Muscle layer of duodenum (tissue), 2 donors: ENCODE measurements around the gene CARM1.
A peak's percentile ranks its signal among the peaks of the same experiment; 100 is the strongest.

Experiments used
- H3K27ac ChIP-seq: one replicate; pipeline ENCODE4 v1.7.0; 2013; ENCODE audit warnings: mild to moderate bottlenecking, low read length
- H3K27me3 ChIP-seq: one replicate; pipeline ENCODE4 v1.7.0; 2013; ENCODE audit warnings: low read depth, mild to moderate bottlenecking, control low read depth, low read length
- H3K36me3 ChIP-seq, 2 donors: one replicate each; pipeline ENCODE4 v1.7.0; 2013; ENCODE audit warnings: low read length in 2 of 2, control low read depth in 1 of 2, mild to moderate bottlenecking in 1 of 2; ENCODE audit not compliant: insufficient read depth in 2 of 2, control insufficient read depth in 1 of 2
- H3K4me1 ChIP-seq, 2 donors: one replicate each; pipeline ENCODE4 v1.7.0; 2013; ENCODE audit warnings: low read length in 2 of 2, mild to moderate bottlenecking in 2 of 2, control low read depth in 1 of 2, moderate library complexity in 1 of 2; ENCODE audit not compliant: insufficient read depth in 2 of 2, control insufficient read depth in 1 of 2
- H3K4me3 ChIP-seq, 2 donors: one replicate each; pipeline ENCODE4 v1.7.0; 2013; ENCODE audit warnings: low read length in 2 of 2, low read depth in 1 of 2, mild to moderate bottlenecking in 1 of 2
- H3K9me3 ChIP-seq, 2 donors: one replicate each; pipeline ENCODE4 v1.7.0; 2013; ENCODE audit warnings: low read length in 2 of 2, control low read depth in 1 of 2, mild to moderate bottlenecking in 1 of 2; ENCODE audit not compliant: control insufficient read depth in 1 of 2
- donor health status: healthy.

The CARM1 gene

DNA sequence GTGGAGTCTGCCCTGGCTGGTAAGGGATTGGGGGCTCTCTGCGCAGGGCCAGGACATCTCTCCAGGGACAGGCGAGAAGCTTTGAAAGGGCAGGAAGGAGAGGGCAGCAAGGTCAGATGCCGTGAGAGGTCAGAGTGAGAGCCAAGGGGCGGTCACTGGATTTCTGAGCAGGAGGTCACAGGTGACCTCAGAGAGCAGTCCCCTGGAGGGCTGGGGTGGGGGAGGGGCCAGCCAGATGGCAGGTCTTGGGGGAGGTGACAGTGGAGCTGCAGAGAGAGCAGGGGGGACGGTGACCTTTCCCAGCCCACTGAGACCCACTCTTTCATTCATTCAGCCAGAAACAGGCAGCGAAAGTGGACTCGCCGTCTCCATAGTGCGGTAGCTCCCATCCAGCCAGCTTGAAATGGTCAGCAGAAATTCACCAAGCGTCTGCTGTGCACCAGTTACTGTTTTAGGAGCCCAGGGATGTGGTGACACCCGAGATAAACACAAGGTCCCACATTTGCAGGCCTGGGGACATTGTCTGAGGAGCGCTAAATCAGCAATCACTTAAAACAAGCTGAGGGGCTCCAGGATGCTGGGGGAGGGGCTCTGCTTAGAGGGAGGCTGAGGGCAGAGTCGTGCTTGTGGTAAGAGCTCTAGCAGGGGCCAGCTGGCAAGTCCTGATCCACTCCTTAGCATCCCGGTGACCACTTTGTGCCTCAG is 10.2 kb downstream of the CARM1 start:
- no peaks in the 10 kb centered on the region for H3K27me3 ChIP-seq
- H3K4me3 ChIP-seq: no peak overlapping the region
- no peak overlapping the region for H3K27ac ChIP-seq
- no peaks in the 10 kb centered on the region for H3K9me3 ChIP-seq
- peaks cover 5 to 32% of the 10 kb centered on the region in 2 donors for H3K4me1 ChIP-seq
- H3K36me3 ChIP-seq: no peaks in the 10 kb centered on the region

DNA sequence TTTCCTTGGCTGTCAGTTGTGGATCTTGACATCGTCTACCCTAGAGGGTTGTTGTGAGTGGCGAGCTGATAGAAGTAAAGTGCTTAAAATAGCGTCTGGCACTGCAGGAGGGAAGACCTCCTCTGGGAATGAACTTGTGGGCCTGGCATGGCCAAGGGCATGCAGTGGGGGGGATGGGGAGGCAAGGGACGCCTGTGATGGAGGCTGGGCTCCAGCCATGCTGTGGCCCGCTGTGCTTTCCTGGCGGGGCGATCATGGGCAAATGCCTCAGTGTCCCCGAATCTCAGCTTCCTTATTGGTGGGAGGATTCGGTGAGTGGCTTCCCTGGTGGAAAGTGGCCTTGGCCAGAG is 10.7 kb downstream of the CARM1 start:
- Histone ChIP-seq H3K4me3 (no peak overlapping the region), H3K27me3 (no peaks in the 10 kb centered on the region), H3K9me3 (no peaks in the 10 kb centered on the region), H3K27ac (no peak overlapping the region), H3K36me3 (no peaks in the 10 kb centered on the region), H3K4me1 (peaks cover 5 to 31% of the 10 kb centered on the region in 2 donors)

DNA sequence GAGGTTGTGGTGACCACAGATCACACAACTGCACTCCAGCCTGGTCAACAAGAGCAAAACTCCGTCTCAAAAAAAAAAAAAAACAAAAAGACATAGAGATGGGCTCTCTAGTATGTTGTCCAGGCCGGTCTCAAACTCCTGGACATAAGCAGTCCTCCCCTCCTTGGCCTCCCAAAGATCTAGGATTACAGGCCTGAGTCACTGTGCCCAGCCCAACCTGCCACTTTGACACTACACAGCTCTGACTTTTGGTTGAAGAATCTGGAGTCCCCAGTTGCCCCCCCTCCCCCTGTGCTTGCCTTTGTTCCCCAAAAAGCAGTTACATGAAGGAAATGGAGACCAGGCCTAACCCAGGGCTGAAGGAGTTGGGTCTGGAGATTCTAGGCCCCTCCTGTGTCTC is 12.9 kb downstream of the CARM1 start:
- Histone ChIP-seq H3K4me1 (peaks cover 0 to 46% of the 10 kb centered on the region in 2 donors), H3K36me3 (no peaks in the 10 kb centered on the region), H3K4me3 (no peak overlapping the region), H3K9me3 (no peaks in the 10 kb centered on the region), H3K27me3 (no peaks in the 10 kb centered on the region), H3K27ac (no peak overlapping the region)

DNA sequence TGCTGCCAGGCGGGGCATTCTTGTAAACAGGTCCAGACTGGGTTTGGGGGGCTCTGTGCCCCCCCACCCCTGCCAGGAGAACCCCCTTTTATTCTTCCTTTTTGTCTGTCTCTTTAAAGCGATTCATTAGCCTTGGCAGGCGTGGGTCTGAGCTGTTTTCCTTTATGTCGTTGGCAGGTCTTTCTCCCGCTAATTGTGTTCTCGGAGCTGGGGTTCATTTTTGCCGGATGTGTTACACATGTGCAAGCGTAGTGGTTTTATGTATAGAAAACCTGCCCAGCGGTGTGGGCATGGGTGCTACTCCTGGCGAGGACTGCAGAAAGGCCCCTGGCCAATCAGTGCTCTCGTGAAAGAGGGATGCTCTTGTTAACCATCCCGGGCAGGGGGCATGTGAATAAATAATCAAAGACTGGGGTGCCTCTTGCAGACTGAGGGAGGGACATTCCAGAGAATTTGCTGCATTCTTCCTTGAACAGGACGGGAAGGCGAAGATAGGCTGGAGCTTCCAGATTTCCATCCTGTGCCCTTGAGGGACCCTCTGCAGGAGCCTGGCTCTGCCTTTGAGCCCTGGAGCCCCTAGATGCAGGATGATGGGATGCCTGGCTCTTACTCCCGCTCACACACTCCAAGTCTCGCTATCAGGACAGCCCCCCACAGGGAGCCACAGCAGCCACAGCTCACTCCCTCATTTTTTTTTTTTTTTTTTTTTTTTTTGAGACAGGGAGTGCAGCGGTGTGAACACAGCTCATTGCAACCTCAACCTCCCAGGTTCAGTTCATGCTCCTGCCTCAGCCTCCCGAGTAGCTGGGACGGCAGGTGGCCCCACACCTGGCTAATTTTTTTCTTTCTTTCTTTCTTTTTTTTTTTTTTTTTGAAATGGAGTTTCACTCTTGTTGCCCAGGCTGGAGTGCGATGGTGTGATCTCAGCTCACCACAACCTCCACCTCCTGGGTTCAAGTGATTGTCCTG is 14.1 kb downstream of the CARM1 start:
- Histone ChIP-seq H3K27ac (no peak overlapping the region), H3K9me3 (no peaks in the 10 kb centered on the region), H3K36me3 (no peaks in the 10 kb centered on the region), H3K27me3 (no peaks in the 10 kb centered on the region), H3K4me3 (no peak overlapping the region), H3K4me1 (peaks cover 0 to 46% of the 10 kb centered on the region in 2 donors)

DNA sequence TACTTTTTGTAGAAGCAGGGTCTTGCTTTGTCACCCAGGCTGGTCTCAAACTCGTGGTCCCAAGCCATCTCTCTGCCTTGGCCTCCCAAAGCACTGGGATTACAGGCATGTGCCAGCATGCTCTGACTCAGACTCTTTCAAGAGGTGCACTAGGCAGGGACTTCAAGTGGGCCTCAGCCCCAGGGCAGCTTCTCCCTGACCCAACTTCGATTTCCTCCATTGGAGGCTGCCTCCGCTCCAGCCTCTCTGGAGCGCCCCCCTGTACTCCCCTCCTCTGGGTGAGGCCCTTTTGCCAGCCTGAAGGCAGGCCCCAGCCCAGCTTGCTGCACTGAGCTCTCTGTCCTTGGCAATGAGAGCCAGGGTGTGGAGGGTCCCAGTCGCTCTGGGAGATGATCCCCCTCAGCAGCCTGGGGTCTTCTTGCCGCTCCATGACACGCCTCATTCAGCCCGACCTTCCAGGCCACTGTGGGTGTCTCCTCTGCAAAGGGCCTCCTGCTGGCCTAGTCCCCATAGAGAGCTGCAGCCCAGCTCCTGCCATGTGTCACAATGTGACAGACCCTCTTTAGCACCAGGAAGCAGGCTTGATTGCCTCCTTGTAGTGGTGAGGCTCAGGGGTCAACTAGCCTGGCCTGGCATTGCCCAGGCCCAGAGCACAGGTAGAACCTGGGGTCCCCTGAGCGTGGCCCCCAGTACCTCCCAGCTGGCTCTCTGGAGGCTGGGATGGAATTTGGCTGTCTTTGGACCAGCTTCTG is 16.4 kb downstream of the CARM1 start:
- peaks cover 5 to 52% of the 10 kb centered on the region in 2 donors for H3K4me1 ChIP-seq
- no peak overlapping the region for H3K4me3 ChIP-seq
- no peaks in the 10 kb centered on the region for H3K9me3 ChIP-seq
- H3K27ac ChIP-seq: no peak overlapping the region
- no peaks in the 10 kb centered on the region for H3K27me3 ChIP-seq
- H3K36me3 ChIP-seq: no peaks in the 10 kb centered on the region

DNA sequence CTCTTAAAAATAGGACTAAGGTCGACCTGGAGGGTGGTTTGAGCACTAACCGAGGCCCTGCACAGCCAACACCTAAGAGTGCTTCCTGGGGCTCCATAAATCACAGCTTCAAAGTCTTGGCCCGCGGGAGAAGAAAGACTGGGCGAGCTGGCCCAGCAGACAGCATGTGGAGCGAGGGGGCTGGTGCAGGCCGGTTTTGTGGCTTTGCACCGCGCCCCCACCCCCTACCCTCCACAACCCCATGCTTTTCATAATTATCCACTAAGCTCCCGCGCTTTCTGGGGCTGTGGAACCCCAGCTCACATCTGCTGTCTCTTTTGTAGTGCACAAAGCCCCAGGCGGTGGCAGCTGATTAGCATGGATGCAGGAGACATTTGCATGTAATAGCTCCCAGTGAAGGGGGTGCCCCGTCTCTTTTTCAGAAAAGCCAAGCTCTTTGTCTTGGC is 17.1 kb downstream of the CARM1 start:
- Histone ChIP-seq H3K36me3 (no peaks in the 10 kb centered on the region), H3K4me3 (no peak overlapping the region), H3K9me3 (no peaks in the 10 kb centered on the region), H3K27me3 (no peaks in the 10 kb centered on the region), H3K4me1 (peaks cover 5 to 52% of the 10 kb centered on the region in 2 donors), H3K27ac (no peak overlapping the region)

DNA sequence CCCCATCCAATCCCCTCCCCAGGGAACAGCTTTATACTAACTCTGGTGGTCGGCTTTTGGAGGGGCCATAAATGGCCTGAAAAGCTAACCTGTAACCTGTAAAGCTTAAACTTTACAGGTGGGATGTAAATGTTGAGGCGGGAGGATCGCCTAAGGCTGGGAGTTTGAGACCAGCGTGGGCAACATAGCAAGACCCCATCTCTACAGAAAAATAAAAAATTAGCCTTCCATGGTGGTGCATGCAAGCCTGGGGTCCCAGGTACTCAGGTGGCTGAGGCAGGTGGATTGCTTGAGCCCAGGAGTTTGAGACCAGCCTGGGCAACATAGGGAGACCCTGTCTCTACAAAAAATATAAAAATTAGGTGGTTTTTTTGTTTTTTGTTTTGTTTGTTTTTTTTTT is 18.5 kb downstream of the CARM1 start:
- H3K27ac ChIP-seq: no peak overlapping the region
- H3K4me1 ChIP-seq: peaks cover 5 to 43% of the 10 kb centered on the region in 2 donors
- H3K4me3 ChIP-seq: no peak overlapping the region
- no peaks in the 10 kb centered on the region for H3K36me3 ChIP-seq
- no peaks in the 10 kb centered on the region for H3K9me3 ChIP-seq
- no peaks in the 10 kb centered on the region for H3K27me3 ChIP-seq

DNA sequence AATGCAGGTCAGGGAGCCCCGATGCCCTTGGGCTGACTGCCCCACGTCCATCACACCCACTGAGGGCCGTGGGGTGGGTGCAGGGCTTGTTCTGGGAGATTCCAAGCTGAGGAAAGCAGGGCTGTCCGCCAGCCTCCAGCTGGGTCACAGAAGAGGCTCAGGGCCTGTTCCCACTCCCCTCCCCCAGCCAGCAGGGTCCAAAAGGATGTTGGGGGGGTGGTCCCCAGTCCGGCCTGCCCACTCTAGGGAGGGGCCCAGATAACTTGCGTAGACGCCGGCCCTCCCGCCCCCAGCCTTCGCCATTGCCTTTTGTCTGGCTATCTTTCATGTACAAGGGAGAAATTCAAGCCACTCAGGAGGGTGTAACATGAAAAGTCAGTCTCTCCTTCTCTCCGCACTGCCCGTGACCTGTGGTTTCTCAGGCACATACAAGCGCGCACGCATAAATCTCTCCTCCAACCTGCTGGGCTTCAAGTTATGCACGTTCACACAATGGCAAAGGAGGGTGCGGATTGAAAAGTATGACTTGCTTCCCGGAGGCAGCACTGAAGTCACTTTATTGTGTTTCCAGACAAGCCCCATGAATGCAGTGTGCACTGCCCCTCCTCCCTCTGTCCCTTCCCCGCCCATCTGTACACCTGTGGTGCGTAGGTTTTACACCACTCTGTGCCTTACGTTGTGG is 20.2 kb downstream of the CARM1 start:
- no peak overlapping the region for H3K27ac ChIP-seq

DNA sequence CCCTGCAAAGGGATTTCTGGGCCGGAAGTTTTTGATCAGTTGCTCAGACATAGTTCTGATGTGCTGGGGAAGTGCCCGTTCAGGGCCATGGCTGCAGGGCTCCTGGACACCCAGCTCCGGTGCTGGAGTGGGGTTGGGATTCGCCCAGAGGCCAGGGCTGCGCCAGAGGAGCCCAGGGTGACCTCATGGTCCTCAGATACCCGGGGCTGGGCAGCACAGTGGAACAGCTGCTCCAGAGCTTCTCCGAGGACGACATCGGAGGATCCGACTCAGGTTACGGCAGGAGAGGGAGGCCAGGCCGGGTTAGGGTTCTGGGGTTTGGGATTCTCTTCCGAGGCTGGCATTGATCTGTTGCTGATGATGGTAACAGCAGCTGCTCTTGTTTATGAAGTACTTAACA is 20.9 kb downstream of the CARM1 start:
- H3K4me1 ChIP-seq: peaks cover 13 to 43% of the 10 kb centered on the region in 2 donors
- H3K9me3 ChIP-seq: no peaks in the 10 kb centered on the region
- H3K36me3 ChIP-seq: no peaks in the 10 kb centered on the region
- H3K27ac ChIP-seq: no peak overlapping the region
- no peak overlapping the region for H3K4me3 ChIP-seq
- no peaks in the 10 kb centered on the region for H3K27me3 ChIP-seq

More for the DNA sequence above, 20.2 kb downstream of the CARM1 start:
- Histone ChIP-seq H3K4me1 (peaks cover 6 to 40% of the 10 kb centered on the region in 2 donors), H3K9me3 (no peaks in the 10 kb centered on the region), H3K36me3 (no peaks in the 10 kb centered on the region), H3K4me3 (peak overlapping the region in 1 of 2 donors; percentile 22), H3K27me3 (no peaks in the 10 kb centered on the region)

DNA sequence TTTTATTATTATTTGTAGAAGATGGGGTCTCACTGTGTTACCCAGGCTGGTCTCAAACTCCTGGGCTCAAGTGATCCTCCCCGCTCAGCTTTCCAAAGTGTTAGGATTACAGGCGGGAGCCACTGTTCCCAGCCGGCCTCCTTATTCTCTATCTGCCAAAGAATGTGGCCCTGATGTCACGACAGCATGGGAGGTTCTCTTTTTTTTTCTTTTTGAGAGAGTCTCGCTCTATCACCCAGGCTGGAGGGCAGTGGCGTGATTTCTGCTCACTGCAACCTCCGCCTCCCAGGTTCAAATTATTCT is 23.5 kb downstream of the CARM1 start:
- no peak overlapping the region for H3K4me3 ChIP-seq
- H3K36me3 ChIP-seq: no peaks in the 10 kb centered on the region
- H3K4me1 ChIP-seq: peaks cover 14 to 42% of the 10 kb centered on the region in 2 donors
- H3K27ac ChIP-seq: no peak overlapping the region
- H3K9me3 ChIP-seq: no peaks in the 10 kb centered on the region
- no peaks in the 10 kb centered on the region for H3K27me3 ChIP-seq

DNA sequence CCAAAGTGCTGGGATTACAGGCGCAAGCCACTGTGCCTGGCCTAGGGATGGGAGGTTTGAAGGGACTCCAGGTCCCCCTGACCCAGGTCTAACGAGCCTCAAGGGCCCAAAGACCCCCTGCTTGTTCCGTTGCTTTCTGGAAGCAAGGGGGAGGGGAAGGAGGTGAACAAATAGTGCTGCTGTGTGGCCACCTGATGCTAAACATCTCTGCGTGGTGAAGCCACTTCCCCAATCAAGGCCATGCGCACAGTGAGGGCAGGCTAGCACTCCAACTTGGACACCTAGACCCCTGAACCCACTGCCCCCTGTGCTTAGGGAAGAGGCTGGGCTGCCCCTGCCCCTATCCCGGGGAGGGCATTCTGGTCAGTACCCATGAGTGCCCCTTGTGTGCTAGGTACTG is 24.0 kb downstream of the CARM1 start:
- Histone ChIP-seq H3K4me3 (no peak overlapping the region), H3K36me3 (no peaks in the 10 kb centered on the region), H3K4me1 (peaks cover 14 to 42% of the 10 kb centered on the region in 2 donors), H3K27me3 (no peaks in the 10 kb centered on the region), H3K27ac (no peak overlapping the region), H3K9me3 (no peaks in the 10 kb centered on the region)
